Endometrial microvascular endothelial cells (primary cell): Measurements from ENCODE around the gene TMOD1. TPM values are rescaled to one million over a fixed set of nuclear protein-coding genes. Genes with fewer than 3 reads are reported as not detected.
"Not testable (repeated sequence)": the region's sequence is repeated elsewhere in the genome, so short reads cannot be mapped to it uniquely, and the experiment has no call there.

Experiments used
- in situ Hi-C: cut with HindIII; loops from 2 replicates; pipeline ENCODE4 v1.10.0; 2017; ENCODE audit warnings: low sequenced_read_pairs, low pct_unique_long_range_greater_than_20kb; ENCODE audit errors: inconsistent ontology term
- total RNA-seq: library from RNA; depleted of rRNA; stranded (reverse); fragments of >200 nt; gene quantifications from one replicate; pipeline ENCODE4 v1.2.3, GENCODE V29; 2015; ENCODE audit errors: inconsistent ontology term

TMOD1 gene
- 0.56 TPM for total RNA-seq

- in situ Hi-C loops = no loop called here
Observed at GRCh38 chr9:97501177-97501971, at the start of gene TMOD1. Gene TMOD1 (plus strand): TSS chr9:97501666. CDS start chr9:97524189, 22,523 bp downstream.

- in situ Hi-C loops = not testable (repeated sequence)
Observed at GRCh38 chr9:97453573-97453972, 47.9 kb upstream of the TMOD1 start.

- in situ Hi-C loops = not testable (repeated sequence)
Observed at GRCh38 chr9:97456841-97457240, 44.6 kb upstream of the TMOD1 start.

GRCh38 chr9:97459326-97459725 is 42.1 kb upstream of the TMOD1 start:
- in situ Hi-C loops = no loop called here

- in situ Hi-C loops = no loop called here
Observed at GRCh38 chr9:97462159-97462558, 39.3 kb upstream of the TMOD1 start.

- in situ Hi-C loops = no loop called here
Observed at GRCh38 chr9:97462914-97463313, 38.6 kb upstream of the TMOD1 start.

- in situ Hi-C loops = no loop called here
Observed at GRCh38 chr9:97468658-97469448, 32.6 kb upstream of the TMOD1 start.

- in situ Hi-C loops = no loop called here
Observed at GRCh38 chr9:97470076-97470475, 31.4 kb upstream of the TMOD1 start.

- in situ Hi-C loops = no loop called here
Observed at GRCh38 chr9:97473717-97474116, 27.7 kb upstream of the TMOD1 start.

- in situ Hi-C loops = no loop called here
Observed at GRCh38 chr9:97474372-97474925, 27.0 kb upstream of the TMOD1 start.

- in situ Hi-C loops = no loop called here
Observed at GRCh38 chr9:97475059-97475458, 26.4 kb upstream of the TMOD1 start.

- in situ Hi-C loops = no loop called here
Observed at GRCh38 chr9:97478301-97478981, 23.0 kb upstream of the TMOD1 start.

GRCh38 chr9:97479496-97480159 is 21.8 kb upstream of the TMOD1 start:
- in situ Hi-C loops = no loop called here

- in situ Hi-C loops = no loop called here
Observed at GRCh38 chr9:97480174-97480573, 21.3 kb upstream of the TMOD1 start.

GRCh38 chr9:97480749-97481148 is 20.7 kb upstream of the TMOD1 start:
- in situ Hi-C loops = no loop called here

- in situ Hi-C loops = no loop called here
Observed at GRCh38 chr9:97484134-97484533, 17.3 kb upstream of the TMOD1 start.

- in situ Hi-C loops = no loop called here
Observed at GRCh38 chr9:97487107-97487506, 14.4 kb upstream of the TMOD1 start.

- in situ Hi-C loops = no loop called here
Observed at GRCh38 chr9:97487861-97488260, 13.6 kb upstream of the TMOD1 start.
